Endothelial cell of umbilical vein (primary cell): ENCODE data around the gene FIBCD1. TPM values are rescaled to one million over a fixed set of nuclear protein-coding genes. Genes with fewer than 3 reads are reported as not detected.

ENCODE experiments used
- BruUV-seq: library from RNA; stranded (reverse); fragments of 400-500 nt; replicated peaks from 2 replicates; lab custom pipeline; 2021; lab: Mats Ljungman, UMichigan
- CTCF ChIA-PET: fragments of 300-600, 350-600 bp; sonication (Branson Sonifier 250); formaldehyde crosslinking; loops from one replicate; lab custom pipeline; 2021; ENCODE audit warnings: antibody characterized with exemption, inconsistent platforms; lab: Charles Lee
- POLR2A ChIA-PET: fragments of 300-600, 350-600 bp; sonication (Branson Sonifier 250); formaldehyde crosslinking; loops from one replicate; lab custom pipeline; 2021; ENCODE audit warnings: antibody characterized with exemption, inconsistent platforms; lab: Charles Lee
- DNase-seq: peaks from one replicate; pipeline ENCODE4 v3.0.0-alpha.2; 2011; ENCODE audit warnings: low read depth, low spot score
- FAIRE-seq: peaks from 2 replicates; lab custom pipeline; 2011; peaks lifted over from hg19 to GRCh38; lab: Jason Lieb, UNC
- H2AFZ ChIP-seq: 2 replicates; pipeline ENCODE4 v1.6.0; 2012; ENCODE audit warnings: low read depth, low read length, control low read depth, inconsistent platforms
- H3K27ac ChIP-seq: 2 replicates; pipeline ENCODE4 v1.5.1; 2011; ENCODE audit warnings: low read depth, mild to moderate bottlenecking, control low read depth, low read length, moderate library complexity; ENCODE audit not compliant: insufficient read depth
- H3K27me3 ChIP-seq, 2 experiments: 2 replicates each; pipeline versions ENCODE4 v1.6.0 to v1.6.1; 2011; ENCODE audit warnings: low read length in 2 of 2, mixed read lengths in 1 of 2; ENCODE audit not compliant: control insufficient read depth in 2 of 2, insufficient read depth in 2 of 2
- H3K36me3 ChIP-seq, 2 experiments: 2 replicates in 1 of 2; 3 replicates in 1 of 2; pipeline ENCODE4 v1.5.1; 2011; ENCODE audit warnings: low read length in 2 of 2, mild to moderate bottlenecking in 1 of 2, moderate library complexity in 1 of 2; ENCODE audit not compliant: control insufficient read depth in 2 of 2, insufficient read depth in 2 of 2; ENCODE audit errors: extremely low read depth in 1 of 2
- H3K4me1 ChIP-seq: 3 replicates; pipeline ENCODE4 v1.5.1; 2011; ENCODE audit warnings: mild to moderate bottlenecking, low read length; ENCODE audit not compliant: control insufficient read depth, insufficient read depth; ENCODE audit errors: extremely low read depth
- H3K4me2 ChIP-seq: 2 replicates; pipeline ENCODE4 v1.6.1; 2011; ENCODE audit warnings: low read length, control low read depth, mixed read lengths; ENCODE audit not compliant: insufficient read depth
- H3K4me3 ChIP-seq, 3 experiments: fragments of 200-600 bp in 1 of 3; sonication (generic), shearing (Covaris generic) in 1 of 3; replicated peaks in 1 of 3; 2 replicates each; pipeline ENCODE4 v1.5.1; 2011 to 2016; ENCODE audit warnings: control low read depth in 3 of 3, low read length in 3 of 3, mild to moderate bottlenecking in 2 of 3, inconsistent platforms in 1 of 3, low read depth in 1 of 3, moderate library complexity in 1 of 3; ENCODE audit not compliant: insufficient read depth in 1 of 3
- H3K79me2 ChIP-seq: 2 replicates; pipeline ENCODE4 v1.6.0; 2012; ENCODE audit warnings: low read length, inconsistent platforms; ENCODE audit not compliant: control insufficient read depth, insufficient read depth
- H3K9ac ChIP-seq: replicated peaks from 2 replicates; pipeline ENCODE3; 2011; ENCODE audit warnings: low read length, control low read depth; ENCODE audit not compliant: insufficient read depth; ENCODE audit errors: extremely low read depth
- H3K9me1 ChIP-seq: replicated peaks from 3 replicates; pipeline ENCODE4 v1.6.0; 2011; ENCODE audit warnings: mild to moderate bottlenecking, low read length; ENCODE audit not compliant: control insufficient read depth, insufficient read depth; ENCODE audit errors: extremely low read depth
- H3K9me3 ChIP-seq: replicated peaks from 2 replicates; pipeline ENCODE4 v1.5.1; 2012; ENCODE audit warnings: low read length, inconsistent platforms; ENCODE audit not compliant: control insufficient read depth, insufficient read depth
- H4K20me1 ChIP-seq: replicated peaks from 2 replicates; pipeline ENCODE3; 2011; ENCODE audit warnings: mild to moderate bottlenecking, low read length; ENCODE audit not compliant: control insufficient read depth, insufficient read depth; ENCODE audit errors: extremely low read depth
- CTCF ChIP-seq, 2 donors: IDR thresholded peaks; 1 replicate in 1 of 2; 2 replicates in 1 of 2; pipeline ENCODE4 v1.5.1; 2011; ENCODE audit warnings: low read length in 2 of 2, mild to moderate bottlenecking in 2 of 2, moderate library complexity in 2 of 2, control low read depth in 1 of 2, inconsistent platforms in 1 of 2, low read depth in 1 of 2; ENCODE audit not compliant: insufficient read depth in 1 of 2; ENCODE audit errors: extremely low read depth in 1 of 2
- EZH2 ChIP-seq: IDR thresholded peaks from 2 replicates; pipeline ENCODE4 v1.6.1; 2012; ENCODE audit warnings: borderline replicate concordance, low read depth, mild to moderate bottlenecking, moderate library complexity, low read length, inconsistent platforms; ENCODE audit not compliant: severe bottlenecking
- FOS ChIP-seq: IDR thresholded peaks from 2 replicates; pipeline ENCODE4 v1.6.1; 2011; ENCODE audit warnings: mild to moderate bottlenecking, low read length, moderate library complexity, borderline replicate concordance; ENCODE audit not compliant: insufficient read depth
- GATA2 ChIP-seq: IDR thresholded peaks from 2 replicates; pipeline ENCODE4 v1.7.0; 2011; ENCODE audit warnings: low read depth, mild to moderate bottlenecking, moderate library complexity, mixed read lengths, low read length; ENCODE audit not compliant: insufficient read length, insufficient read depth
- JUN ChIP-seq: IDR thresholded peaks from 2 replicates; pipeline ENCODE4 v1.6.1; 2011; ENCODE audit warnings: borderline replicate concordance, low read depth; ENCODE audit not compliant: insufficient read length, insufficient read depth
- MAX ChIP-seq: IDR thresholded peaks from 2 replicates; pipeline ENCODE4 v1.6.1; 2011; ENCODE audit not compliant: insufficient read depth, insufficient read length
- MYC ChIP-seq: IDR thresholded peaks from one replicate; pipeline ENCODE4 v1.6.1; 2011; ENCODE audit warnings: mild to moderate bottlenecking, low read depth, low read length
- POLR2A ChIP-seq: IDR thresholded peaks from 2 replicates; pipeline ENCODE4 v1.6.1; 2012; ENCODE audit warnings: low read depth, mild to moderate bottlenecking, control low read depth, low read length
- POLR2AphosphoS5 ChIP-seq: IDR thresholded peaks from 2 replicates; pipeline ENCODE4 v1.6.1; 2012; ENCODE audit warnings: low read depth, mild to moderate bottlenecking, control low read depth, low read length, moderate library complexity; ENCODE audit not compliant: insufficient read depth
- dilution Hi-C: fragments of 300-500 bp; cut with MboI; formaldehyde crosslinking; loops from one replicate; pipeline ENCODE4 v1.15.0; 2019; ENCODE audit warnings: low sequenced_read_pairs; ENCODE audit not compliant: extremely low pct_ligation_motif_present
- intact Hi-C: fragments of 100-400 bp; cut with micrococcal nuclease; formaldehyde crosslinking; loops from one replicate; pipeline ENCODE4 v1.10.0; 2022
- polyA plus RNA-seq, 4 experiments: library from polyadenylated mRNA; depleted of rRNA in 3 of 4; stranded (reverse) in 3 of 4; unstranded in 1 of 4; fragments of >200 nt; gene quantifications; 2 replicates each; pipeline versions ENCODE4 v1.2.1 to v1.2.3, GENCODE V29; 2011 to 2012; ENCODE audit warnings: missing spikeins in 1 of 4
- total RNA-seq: library from RNA; stranded (reverse); gene quantifications from 2 replicates; pipeline ENCODE4 v1.2.3, GENCODE V29; 2021

The FIBCD1 gene
- total and polyA plus RNA-seq, 2 donors (not counting 3 experiments of a cell fraction or from before 2014, with no cell fraction given): 0.14 TPM; not detected in 1

GRCh38 chr9:130949188-130950038 is 10.4 kb upstream of the FIBCD1 start:
- H3K9ac ChIP-seq: no peak overlapping the region
- no peak overlapping the region for H2AFZ ChIP-seq
- H3K36me3 ChIP-seq: no peaks in the 10 kb centered on the region
- peaks cover 3 to 7% of the 10 kb centered on the region in 2 experiments for H3K27me3 ChIP-seq
- intact Hi-C loops (no loop called here), dilution Hi-C loops (no loop called here)
- no peaks in the 10 kb centered on the region for H3K9me1 ChIP-seq
- no peaks in the 10 kb centered on the region for H3K79me2 ChIP-seq
- H3K9me3 ChIP-seq: no peaks in the 10 kb centered on the region
- CTCF ChIA-PET: interaction anchor here (0.7 to 1.3 kb wide), 2 partner anchors 26 to 49 kb away, joined by 3 read pairs; no protein-coding TSS in a partner anchor
- FAIRE-seq (no peak), DNase-seq (no peak)
- H3K4me3 ChIP-seq: no peak overlapping the region
- H3K4me1 ChIP-seq: no peaks in the 10 kb centered on the region
- POLR2A ChIA-PET: no interaction called here
- BruUV-seq: no TSS peak
- no peak for TF ChIP-seq POLR2AphosphoS5
- no peak for TF ChIP-seq EZH2
- TF ChIP-seq JUN: no peak
- TF ChIP-seq FOS: no peak
- no peak for TF ChIP-seq MAX
- TF ChIP-seq CTCF (IDR thresholded peaks at IDR 0.05; ENCODE audit: extremely low read depth in 1 of 2, insufficient read depth in 1 of 2, low read depth in 1 of 2, low read length in 2 of 2): no peak
- no peak for TF ChIP-seq GATA2
- no peak for TF ChIP-seq MYC
- TF ChIP-seq POLR2A: no peak
- H3K4me2 ChIP-seq: no peak overlapping the region
- H3K27ac ChIP-seq: no peak overlapping the region
- no peaks in the 10 kb centered on the region for H4K20me1 ChIP-seq
